Measurements from ENCODE around the gene ZNF234. TPM values are rescaled to one million over a fixed set of nuclear protein-coding genes. Genes with fewer than 3 reads are reported as not detected.
"Not testable (repeated sequence)": the region's sequence is repeated elsewhere in the genome, so short reads cannot be mapped to it uniquely, and the experiment has no call there.

Gene ZNF234
- total RNA-seq, 1 donor from 2014 or later: 20.7 TPM

DNA sequence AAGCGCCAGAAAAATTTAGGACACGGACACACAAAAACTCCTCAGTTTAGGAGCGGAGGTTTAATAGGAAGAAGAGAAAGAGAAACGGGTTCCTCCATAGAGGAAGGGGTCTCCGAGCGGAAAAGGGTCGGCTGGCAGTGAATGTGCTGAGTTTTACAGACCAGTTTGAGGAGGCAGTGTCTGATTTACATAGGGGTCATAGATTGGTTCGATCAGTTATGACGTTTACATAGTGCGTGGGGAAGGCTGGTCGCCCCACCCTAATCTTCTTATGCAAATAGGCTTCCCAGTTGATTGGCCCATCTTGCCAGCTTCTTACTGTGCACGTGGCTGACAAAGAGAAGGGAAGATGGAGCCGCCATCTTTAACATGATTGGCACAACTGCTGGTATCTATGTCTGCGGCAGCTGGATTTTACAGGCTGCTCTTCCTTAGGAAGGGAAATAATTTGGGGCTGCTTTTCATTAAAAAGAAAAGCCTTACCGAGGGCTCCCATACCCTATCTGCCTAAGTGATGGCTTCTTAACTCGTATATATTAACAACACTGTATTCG lies 29.4 kb upstream of the ZNF234 start:
- Mint-ChIP-seq H3K27ac (peak overlapping the region; percentile 94), H3K27me3 (no peaks in the 10 kb centered on the region), H3K4me3 (peak overlapping the region; percentile 100), H3K4me1 (ENCODE audit: unreplicated experiment) (peaks cover 12% of the 10 kb centered on the region), H3K9me3 (peaks cover 23% of the 10 kb centered on the region), H3K36me3 (peaks cover 39% of the 10 kb centered on the region)
- DNase-seq (ENCODE audit: extremely low spot score, unreplicated experiment): no peak
- TF ChIP-seq CTCF (conservative IDR thresholded peaks at IDR 0.05): no peak

GRCh38 chr19:44112802-44113137 lies 28.6 kb upstream of the ZNF234 start:
- H3K9me3 Mint-ChIP-seq: peaks cover 15% of the 10 kb centered on the region
- peak overlapping the region; percentile 100 for H3K4me3 Mint-ChIP-seq
- peaks cover 35% of the 10 kb centered on the region for H3K36me3 Mint-ChIP-seq
- no peak for DNase-seq (ENCODE audit: extremely low spot score, unreplicated experiment)
- no peaks in the 10 kb centered on the region for H3K27me3 Mint-ChIP-seq
- H3K27ac Mint-ChIP-seq: peak overlapping the region; percentile 94
- TF ChIP-seq CTCF (conservative IDR thresholded peaks at IDR 0.05): peak; percentile 25
- peaks cover 12% of the 10 kb centered on the region for H3K4me1 Mint-ChIP-seq (ENCODE audit: unreplicated experiment)

DNA sequence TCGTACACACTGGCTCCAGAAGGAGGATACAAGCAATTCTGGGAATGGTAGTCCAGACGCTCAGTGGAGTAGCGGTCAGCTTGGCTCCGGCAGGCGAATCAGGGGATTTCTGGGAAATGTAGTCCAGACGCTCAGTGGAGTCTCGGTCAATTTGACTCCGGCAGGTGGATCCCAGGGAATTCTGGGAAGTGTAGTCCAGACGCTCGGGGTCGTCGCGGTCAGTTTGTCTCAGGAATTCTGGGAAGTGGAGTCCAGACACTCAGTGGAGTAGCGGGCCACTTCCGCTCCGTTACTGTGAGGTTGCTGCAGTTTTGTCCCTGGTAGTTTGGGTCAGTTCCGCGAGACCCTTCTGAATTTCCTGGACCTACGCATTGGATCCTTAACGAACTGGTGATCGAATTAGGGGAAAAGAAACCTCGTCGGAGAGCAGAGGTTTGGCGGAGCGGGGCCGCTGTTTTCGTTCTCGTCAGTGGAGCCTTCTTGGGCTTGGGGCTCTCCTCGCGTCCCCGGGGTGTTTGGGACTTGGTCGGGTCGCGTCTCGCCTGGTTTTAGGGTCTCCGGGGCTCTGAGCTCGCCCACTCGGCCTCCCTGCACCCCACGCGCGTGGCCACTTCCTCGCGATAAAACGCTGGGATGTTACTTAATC lies 28.1 kb upstream of the ZNF234 start, which contains the start of gene ZNF225:
Gene ZNF225 (plus strand): TSS at position 262 of the 646 bp plus-strand sequence. CDS start 2,429 bp downstream, outside the sequence.
- DNase-seq (ENCODE audit: extremely low spot score, unreplicated experiment): peak; percentile 92
- Mint-ChIP-seq H3K36me3 (peaks cover 30% of the 10 kb centered on the region), H3K4me3 (peak within 1 kb of the TSS; percentile 100), H3K27me3 (no peaks in the 10 kb centered on the region), H3K4me1 (ENCODE audit: unreplicated experiment) (peaks cover 12% of the 10 kb centered on the region), H3K27ac (peak within 1 kb of the TSS; percentile 94), H3K9me3 (peaks cover 10% of the 10 kb centered on the region)
- no peak for TF ChIP-seq CTCF (conservative IDR thresholded peaks at IDR 0.05)

- H3K4me3 Mint-ChIP-seq: peak overlapping the region; percentile 100
Measured at GRCh38 chr19:44113784-44114390, 27.5 kb upstream of the ZNF234 start.

GRCh38 chr19:44121162-44121561 lies 20.2 kb upstream of the ZNF234 start:
- H3K36me3 Mint-ChIP-seq: peaks cover 74% of the 10 kb centered on the region
- not testable (repeated sequence) for H3K4me3 Mint-ChIP-seq; H3K27me3 Mint-ChIP-seq; H3K4me1 Mint-ChIP-seq (ENCODE audit: unreplicated experiment); H3K9me3 Mint-ChIP-seq; DNase-seq (ENCODE audit: extremely low spot score, unreplicated experiment); H3K27ac Mint-ChIP-seq

More at GRCh38 chr19:44113784-44114390, 27.5 kb upstream of the ZNF234 start:
- peak overlapping the region; percentile 94 for H3K27ac Mint-ChIP-seq
- H3K9me3 Mint-ChIP-seq: peaks cover 8% of the 10 kb centered on the region
- no peak for DNase-seq (ENCODE audit: extremely low spot score, unreplicated experiment)
- H3K36me3 Mint-ChIP-seq: peaks cover 27% of the 10 kb centered on the region
- peaks cover 12% of the 10 kb centered on the region for H3K4me1 Mint-ChIP-seq (ENCODE audit: unreplicated experiment)
- no peak for TF ChIP-seq CTCF (conservative IDR thresholded peaks at IDR 0.05)
- H3K27me3 Mint-ChIP-seq: no peaks in the 10 kb centered on the region

- TF ChIP-seq CTCF (conservative IDR thresholded peaks at IDR 0.05): no peak
- Mint-ChIP-seq H3K27me3 (no peaks in the 10 kb centered on the region), H3K27ac (no peak overlapping the region), H3K4me1 (ENCODE audit: unreplicated experiment) (no peaks in the 10 kb centered on the region), H3K9me3 (no peaks in the 10 kb centered on the region), H3K4me3 (no peak overlapping the region), H3K36me3 (peaks cover 18% of the 10 kb centered on the region)
- DNase-seq (ENCODE audit: extremely low spot score, unreplicated experiment): no peak
Measured at GRCh38 chr19:44131955-44132354, 9.4 kb upstream of the ZNF234 start.
